HUES64 (cell line): ENCODE results near the gene ZNF236.
"Not testable (repeated sequence)": the region's sequence is repeated elsewhere in the genome, so short reads cannot be mapped to it uniquely, and the experiment has no call there.

Source experiments
- H3K27ac ChIP-seq: 2 replicates; pipeline ENCODE4 v1.7.0; 2013; ENCODE audit warnings: low read depth, low read length, inconsistent platforms
- H3K27me3 ChIP-seq: 2 replicates; pipeline ENCODE4 v1.6.1; 2013; ENCODE audit warnings: mild to moderate bottlenecking, low read length; ENCODE audit not compliant: insufficient read depth
- H3K36me3 ChIP-seq: 2 replicates; pipeline ENCODE4 v1.6.1; 2013; ENCODE audit warnings: mild to moderate bottlenecking, low read length; ENCODE audit not compliant: insufficient read depth
- H3K4me1 ChIP-seq: 2 replicates; pipeline ENCODE4 v1.6.1; 2013; ENCODE audit warnings: mild to moderate bottlenecking, low read length, moderate library complexity; ENCODE audit not compliant: insufficient read depth
- H3K4me3 ChIP-seq: 2 replicates; pipeline ENCODE4 v1.5.1; 2013; ENCODE audit warnings: mild to moderate bottlenecking, low read length, moderate library complexity
- H3K9ac ChIP-seq: 2 replicates; pipeline ENCODE4 v1.6.1; 2013; ENCODE audit warnings: mild to moderate bottlenecking, low read depth, low read length
- H3K9me3 ChIP-seq: 2 replicates; pipeline ENCODE4 v1.6.1; 2013; ENCODE audit warnings: low read depth, low read length; ENCODE audit not compliant: insufficient read depth
- WGBS: fragments of 150-250, 120-280 bp; methylation state at CpG from one replicate; pipeline ENCODE4 v1.1.7; 2013; ENCODE audit warnings: missing lambda C conversion rate; 5-methylcytosine and 5-hydroxymethylcytosine counted together

Gene ZNF236

GRCh38 chr18:76962851-76963250 lies 140.5 kb downstream of the ZNF236 start:
- H3K4me3 ChIP-seq = no peak overlapping the region
- H3K27ac ChIP-seq = no peak overlapping the region
- H3K4me1 ChIP-seq = peaks cover 17% of the 10 kb centered on the region
- WGBS = 100% methylated on average over 1 of the region's 1 CpG
- H3K27me3 ChIP-seq = no peaks in the 10 kb centered on the region
- no peak overlapping the region for H3K9ac ChIP-seq
- peaks cover 4% of the 10 kb centered on the region; the same call in 1 of the 2 replicates for H3K9me3 ChIP-seq
- H3K36me3 ChIP-seq = peaks cover 18% of the 10 kb centered on the region

GRCh38 chr18:76963936-76964335 lies 141.6 kb downstream of the ZNF236 start:
- H3K27me3 ChIP-seq = no peaks in the 10 kb centered on the region
- WGBS = 92% methylated on average over 1 of the region's 2 CpGs
- H3K4me1 ChIP-seq = peaks cover 27% of the 10 kb centered on the region
- H3K27ac ChIP-seq = no peak overlapping the region
- no peak overlapping the region for H3K9ac ChIP-seq
- peaks cover 4% of the 10 kb centered on the region; the same call in 1 of the 2 replicates for H3K9me3 ChIP-seq
- no peak overlapping the region for H3K4me3 ChIP-seq
- H3K36me3 ChIP-seq = peaks cover 15% of the 10 kb centered on the region

- not testable (repeated sequence) for H3K4me3 ChIP-seq, H3K9me3 ChIP-seq, H3K9ac ChIP-seq, H3K27ac ChIP-seq, H3K36me3 ChIP-seq, H3K27me3 ChIP-seq
- H3K4me1 ChIP-seq = peaks cover 40% of the 10 kb centered on the region
- WGBS = 80% methylated on average over 11 of the region's 11 CpGs
Observed at GRCh38 chr18:76965555-76966151, 143.3 kb downstream of the ZNF236 start.

DNA sequence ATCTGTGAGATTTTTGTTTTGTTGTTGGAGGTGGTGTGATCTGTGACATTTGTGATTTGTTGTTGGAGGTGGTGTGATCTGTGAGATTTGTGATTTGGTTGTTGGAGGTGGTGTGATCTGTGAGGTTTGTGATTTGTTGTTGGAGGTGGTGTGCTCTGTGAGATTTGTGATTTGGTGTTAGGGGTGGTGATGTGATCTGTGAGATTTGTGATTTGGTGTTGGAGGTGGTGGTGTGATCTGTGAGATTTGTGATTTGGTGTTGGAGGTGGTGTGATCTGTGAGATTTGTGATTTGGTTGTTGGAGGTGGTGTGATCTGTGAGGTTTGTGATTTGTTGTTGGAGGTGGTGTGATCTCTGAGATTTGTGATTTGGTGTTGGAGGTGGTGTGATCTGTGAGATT lies 144.9 kb downstream of the ZNF236 start:
- Histone ChIP-seq H3K9ac (peak overlapping the region; percentile 64; the same call in 1 of the 2 replicates), H3K4me1 (peaks cover 45% of the 10 kb centered on the region), H3K27ac (peak overlapping the region; percentile 94)
- not testable (repeated sequence) for H3K27me3 ChIP-seq, H3K4me3 ChIP-seq, H3K9me3 ChIP-seq, H3K36me3 ChIP-seq

GRCh38 chr18:76967721-76968472 lies 145.5 kb downstream of the ZNF236 start:
- 20% methylated on average over 16 of the region's 17 CpGs for WGBS
- H3K36me3 ChIP-seq = no peaks in the 10 kb centered on the region; the same call in 1 of the 2 replicates
- H3K4me1 ChIP-seq = peaks cover 45% of the 10 kb centered on the region
- peak overlapping the region; percentile 64 for H3K9ac ChIP-seq
- H3K27ac ChIP-seq = peak overlapping the region; percentile 94
- peaks cover 4% of the 10 kb centered on the region; the same call in 1 of the 2 replicates for H3K9me3 ChIP-seq
- no peaks in the 10 kb centered on the region for H3K27me3 ChIP-seq
- H3K4me3 ChIP-seq = peak overlapping the region; percentile 29

- no peak overlapping the region for H3K4me3 ChIP-seq
- H3K9ac ChIP-seq = no peak overlapping the region
- peaks cover 4% of the 10 kb centered on the region; the same call in 1 of the 2 replicates for H3K9me3 ChIP-seq
- no peak overlapping the region for H3K27ac ChIP-seq
- WGBS = 91% methylated on average over 10 of the region's 11 CpGs
- peaks cover 35% of the 10 kb centered on the region for H3K4me1 ChIP-seq
- H3K27me3 ChIP-seq = no peaks in the 10 kb centered on the region
- no peaks in the 10 kb centered on the region; the same call in 1 of the 2 replicates for H3K36me3 ChIP-seq
Observed at GRCh38 chr18:76970770-76971559, 148.6 kb downstream of the ZNF236 start.

DNA sequence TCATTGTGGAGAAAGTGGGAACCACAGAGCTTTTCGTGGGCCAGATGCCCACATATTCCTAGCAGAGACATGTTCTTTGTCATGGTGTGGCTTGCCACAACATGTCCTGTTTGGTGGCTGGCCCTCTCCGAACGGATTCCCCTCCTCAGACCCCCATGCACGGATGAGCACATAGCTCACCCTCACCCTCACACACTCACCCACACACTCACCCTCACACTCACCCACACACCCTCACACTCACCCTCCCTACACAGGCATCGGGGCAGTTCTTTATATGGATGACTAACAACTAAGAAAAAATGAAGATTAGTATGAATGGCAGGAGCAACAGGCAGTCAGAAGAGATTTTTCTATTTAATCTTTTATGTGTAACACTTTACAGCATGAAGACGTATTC lies 149.9 kb downstream of the ZNF236 start:
- no peak overlapping the region for H3K27ac ChIP-seq
- no peaks in the 10 kb centered on the region for H3K27me3 ChIP-seq
- H3K9ac ChIP-seq = no peak overlapping the region
- peaks cover 33% of the 10 kb centered on the region for H3K4me1 ChIP-seq
- H3K36me3 ChIP-seq = no peaks in the 10 kb centered on the region
- peaks cover 2% of the 10 kb centered on the region; the same call in 1 of the 2 replicates for H3K9me3 ChIP-seq
- H3K4me3 ChIP-seq = no peak overlapping the region
- WGBS = 94% methylated on average over 5 of the region's 6 CpGs

DNA sequence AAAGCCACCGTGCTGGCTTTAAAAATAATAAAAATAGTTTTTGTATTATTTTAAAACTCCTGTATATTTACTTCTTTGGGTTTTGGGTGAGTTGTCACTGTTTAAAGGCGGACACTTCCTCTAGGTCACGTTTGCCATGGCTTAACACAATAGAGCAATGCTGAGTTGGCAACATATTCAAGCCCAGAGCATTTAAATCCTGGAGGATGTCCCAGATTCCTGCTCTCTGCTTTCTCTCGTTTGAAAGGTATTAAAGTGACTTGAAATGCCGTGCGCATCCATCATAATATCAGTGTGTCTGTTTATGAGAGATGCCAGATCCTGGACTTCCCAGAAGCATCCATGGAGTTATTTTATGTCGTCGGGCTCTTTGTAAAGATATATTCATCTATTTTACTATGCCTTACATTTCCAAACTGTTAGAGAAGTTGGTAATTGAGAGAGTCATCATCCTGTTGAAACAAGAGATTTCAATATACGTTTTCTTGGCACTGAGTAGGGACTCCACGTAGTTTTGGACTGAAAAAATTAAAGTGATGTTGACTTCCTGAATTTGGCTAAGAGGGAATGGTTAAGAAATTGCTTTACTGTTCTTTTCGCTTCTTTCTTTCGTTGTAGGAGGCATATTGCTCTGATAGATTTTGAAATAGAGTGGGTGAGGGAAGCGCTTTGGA lies 150.6 kb downstream of the ZNF236 start:
- Histone ChIP-seq H3K27ac (no peak overlapping the region), H3K4me3 (no peak overlapping the region), H3K4me1 (peaks cover 27% of the 10 kb centered on the region), H3K9me3 (no peaks in the 10 kb centered on the region), H3K27me3 (no peaks in the 10 kb centered on the region), H3K36me3 (no peaks in the 10 kb centered on the region), H3K9ac (no peak overlapping the region)
- WGBS = 93% methylated on average over 10 of the region's 13 CpGs

- Histone ChIP-seq H3K4me1 (peaks cover 21% of the 10 kb centered on the region), H3K27me3 (no peaks in the 10 kb centered on the region), H3K9me3 (no peaks in the 10 kb centered on the region), H3K27ac (no peak overlapping the region), H3K4me3 (no peak overlapping the region), H3K36me3 (no peaks in the 10 kb centered on the region), H3K9ac (no peak overlapping the region)
- 91% methylated on average over 20 of the region's 20 CpGs for WGBS
Observed at GRCh38 chr18:76973520-76974266, 151.3 kb downstream of the ZNF236 start.

DNA sequence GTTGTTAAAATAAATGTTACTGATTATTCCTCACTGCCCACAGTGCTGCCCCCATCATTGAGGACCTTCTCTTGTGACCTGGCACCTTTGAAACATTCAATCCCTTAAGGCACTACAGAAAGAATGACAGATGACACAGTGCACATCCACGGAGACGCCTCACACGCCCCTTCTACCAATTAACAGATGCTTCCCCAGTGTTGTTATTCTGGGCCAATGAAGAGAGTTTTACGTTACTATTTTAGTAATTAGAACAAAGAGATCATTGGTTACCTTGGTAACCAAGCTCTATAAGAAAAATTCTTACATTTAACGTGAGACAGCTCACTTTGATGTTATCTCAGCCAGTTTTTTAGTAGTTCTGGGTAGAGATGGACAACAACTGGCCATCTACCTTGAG lies 152.0 kb downstream of the ZNF236 start:
- no peak overlapping the region for H3K27ac ChIP-seq
- peaks cover 17% of the 10 kb centered on the region for H3K4me1 ChIP-seq
- no peaks in the 10 kb centered on the region for H3K9me3 ChIP-seq
- no peak overlapping the region for H3K4me3 ChIP-seq
- no peaks in the 10 kb centered on the region for H3K27me3 ChIP-seq
- H3K9ac ChIP-seq = no peak overlapping the region
- H3K36me3 ChIP-seq = no peaks in the 10 kb centered on the region
- WGBS = 92% methylated on average over 5 of the region's 5 CpGs
